Suprapubic skin (tissue), 4 donors: ENCODE data around the gene ZSCAN21. TPM values are rescaled to one million over a fixed set of nuclear protein-coding genes. Genes with fewer than 3 reads are reported as not detected.

Experiments used
- DNase-seq, 2 donors: peaks; one replicate each; pipeline ENCODE4 v3.0.0-alpha.2; 2019; ENCODE audit warnings: low spot score in 2 of 2
- H3K27ac ChIP-seq: fragments of 200-600 bp; sonication (generic); one replicate; pipeline ENCODE4 v1.5.1; 2019
- H3K27me3 ChIP-seq: fragments of 200-600 bp; sonication (generic); one replicate; pipeline ENCODE4 v1.5.1; 2019
- H3K36me3 ChIP-seq: fragments of 200-600 bp; sonication (generic); one replicate; pipeline ENCODE4 v1.5.1; 2019
- H3K4me1 ChIP-seq: fragments of 200-600 bp; sonication (generic); one replicate; pipeline ENCODE4 v1.5.1; 2019
- H3K4me3 ChIP-seq: fragments of 200-600 bp; sonication (generic); one replicate; pipeline ENCODE4 v1.5.1; 2019; ENCODE audit warnings: mild to moderate bottlenecking
- H3K9me3 ChIP-seq: fragments of 200-600 bp; sonication (generic); one replicate; pipeline ENCODE4 v1.5.1; 2019
- CTCF ChIP-seq, 2 donors: fragments of 200-600 bp in 1 of 2; fragments of 450-650 bp in 1 of 2; sonication (generic) in 1 of 2; IDR thresholded peaks; one replicate each; pipeline ENCODE4 v1.5.1; 2016 to 2019; ENCODE audit warnings: antibody characterized with exemption in 2 of 2, mild to moderate bottlenecking in 1 of 2, moderate library complexity in 1 of 2
- EP300 ChIP-seq: sonication (generic); formaldehyde crosslinking; IDR thresholded peaks from one replicate; pipeline ENCODE4 v1.6.1; 2017; ENCODE audit warnings: antibody characterized with exemption
- POLR2A ChIP-seq, 2 donors: fragments of 450-650 bp; IDR thresholded peaks; one replicate each; pipeline ENCODE4 v1.6.1; 2017; ENCODE audit warnings: antibody characterized with exemption in 2 of 2, mild to moderate bottlenecking in 2 of 2, moderate library complexity in 2 of 2
- POLR2AphosphoS5 ChIP-seq, 3 donors: sonication (generic); formaldehyde crosslinking; IDR thresholded peaks; one replicate each; pipeline ENCODE4 v1.6.1; 2017; ENCODE audit warnings: antibody characterized with exemption in 3 of 3
- WGBS: methylation state at CpG from one replicate; pipeline ENCODE4 v1.1.5; 2018; 5-methylcytosine and 5-hydroxymethylcytosine counted together
- total RNA-seq, 4 donors: library from RNA; depleted of rRNA; stranded (reverse); fragments of >200 nt; gene quantifications; one replicate each; pipeline ENCODE4 v1.1.0, GENCODE V29; 2016

ZSCAN21 gene
- total RNA-seq, 4 donors from 2014 or later = 8.9 to 18.5 (median 10.2) TPM

GRCh38 chr7:100100420-100101015 is 50.9 kb downstream of the ZSCAN21 start:
- DNase-seq = peak; percentile 96
- Histone ChIP-seq H3K27me3 (no peaks in the 10 kb centered on the region), H3K9me3 (no peaks in the 10 kb centered on the region), H3K27ac (peak overlapping the region; percentile 92), H3K4me3 (peak overlapping the region; percentile 81), H3K36me3 (peaks cover 60% of the 10 kb centered on the region), H3K4me1 (peaks cover 24% of the 10 kb centered on the region)
- under 1% methylated on average over 40 of the region's 61 CpGs for WGBS
- no peak for TF ChIP-seq EP300
- TF ChIP-seq POLR2AphosphoS5 (IDR thresholded peaks at IDR 0.05) = peak; percentile 54 to 99 (median 98)

GRCh38 chr7:100101016-100101862 is 51.7 kb downstream of the ZSCAN21 start, which contains the start of the genes AP4M1 and MCM7:
TSS of gene AP4M1 (plus strand) at chr7:100101643. CDS start at chr7:100101715, 72 bp downstream.
TSS of gene MCM7 (minus strand) at chr7:100101397. CDS start at chr7:100101294, 103 bp downstream.
- Histone ChIP-seq H3K9me3 (no peaks in the 10 kb centered on the region), H3K27ac (peak within 1 kb of the TSS; percentile 92), H3K27me3 (no peaks in the 10 kb centered on the region), H3K36me3 (peaks cover 60% of the 10 kb centered on the region), H3K4me1 (peaks cover 24% of the 10 kb centered on the region), H3K4me3 (peak within 1 kb of the TSS; percentile 81)
- WGBS = under 1% methylated on average over 39 of the region's 80 CpGs
- TF ChIP-seq EP300 (no peak), CTCF (IDR thresholded peaks at IDR 0.05) (no peak), POLR2A (IDR thresholded peaks at IDR 0.05) (no peak), POLR2AphosphoS5 (IDR thresholded peaks at IDR 0.05) (peak in 2 of 3 donors; percentile 13 to 79)
- DNase-seq = peak; percentile 100

DNA sequence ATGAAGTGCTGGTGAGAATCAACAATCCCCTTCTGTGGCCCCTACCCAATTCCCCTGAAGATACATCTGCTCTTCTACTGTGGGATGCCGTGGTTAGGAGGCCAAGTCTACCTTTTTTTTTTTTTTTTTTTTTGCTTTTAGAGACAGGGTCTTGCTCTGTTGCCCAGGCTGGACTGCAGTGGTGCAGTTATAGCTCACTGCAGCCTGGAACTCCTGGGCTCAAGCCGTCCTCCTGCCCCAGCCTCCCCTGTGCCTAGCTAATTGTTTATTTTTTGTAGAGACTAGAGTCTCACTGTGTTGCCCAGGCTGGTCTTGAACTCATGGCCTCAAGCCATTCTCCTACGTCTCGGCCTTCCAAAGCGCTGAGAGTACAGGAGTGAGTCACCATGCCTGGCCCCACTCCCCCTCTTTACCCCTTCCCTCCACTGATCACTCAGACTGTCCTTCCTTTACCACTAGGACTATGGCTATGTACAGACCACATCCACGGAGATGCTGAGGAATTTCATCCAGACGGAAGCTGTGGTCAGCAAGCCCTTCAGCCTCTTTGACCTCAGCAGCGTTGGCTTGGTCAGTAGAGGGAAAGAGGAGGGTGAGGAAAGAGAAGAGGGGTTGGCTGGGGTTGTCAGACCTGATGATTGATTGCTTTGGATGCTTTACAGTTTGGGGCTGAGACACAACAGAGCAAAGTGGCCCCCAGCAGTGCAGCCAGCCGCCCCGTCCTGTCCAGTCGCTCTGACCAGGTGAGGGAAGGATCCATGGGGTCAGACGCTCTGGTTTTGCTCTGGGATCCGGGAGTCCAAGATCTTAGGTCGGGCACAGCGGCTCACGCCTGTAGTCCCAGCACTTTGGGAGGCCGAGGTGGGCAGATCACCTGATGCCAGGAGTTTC is 53.6 kb downstream of the ZSCAN21 start:
- 86% methylated on average over 17 of the region's 17 CpGs for WGBS
- no peaks in the 10 kb centered on the region for H3K9me3 ChIP-seq
- H3K27me3 ChIP-seq = no peaks in the 10 kb centered on the region
- no peak overlapping the region for H3K27ac ChIP-seq
- peaks cover 60% of the 10 kb centered on the region for H3K36me3 ChIP-seq
- DNase-seq = no peak
- TF ChIP-seq CTCF (IDR thresholded peaks at IDR 0.05) (no peak), POLR2A (IDR thresholded peaks at IDR 0.05) (no peak), POLR2AphosphoS5 (IDR thresholded peaks at IDR 0.05) (no peak), EP300 (no peak)
- no peak overlapping the region for H3K4me3 ChIP-seq
- peaks cover 24% of the 10 kb centered on the region for H3K4me1 ChIP-seq

- no peak for TF ChIP-seq CTCF (IDR thresholded peaks at IDR 0.05)
- TF ChIP-seq EP300 = no peak
- no peak for TF ChIP-seq POLR2AphosphoS5 (IDR thresholded peaks at IDR 0.05)
- no peak for TF ChIP-seq POLR2A (IDR thresholded peaks at IDR 0.05)
- DNase-seq = no peak
- 96% methylated on average over 4 of the region's 4 CpGs for WGBS
- Histone ChIP-seq H3K36me3 (peaks cover 71% of the 10 kb centered on the region), H3K27ac (no peak overlapping the region), H3K27me3 (no peaks in the 10 kb centered on the region), H3K9me3 (no peaks in the 10 kb centered on the region), H3K4me1 (peaks cover 10% of the 10 kb centered on the region), H3K4me3 (no peak overlapping the region)
Observed at GRCh38 chr7:100105534-100105933, 56.0 kb downstream of the ZSCAN21 start.

- no peak for DNase-seq
- H3K4me1 ChIP-seq = peaks cover 10% of the 10 kb centered on the region
- no peak for TF ChIP-seq EP300
- TF ChIP-seq POLR2AphosphoS5 (IDR thresholded peaks at IDR 0.05) = no peak
- TF ChIP-seq POLR2A (IDR thresholded peaks at IDR 0.05) = no peak
- TF ChIP-seq CTCF (IDR thresholded peaks at IDR 0.05) = no peak
- no peak overlapping the region for H3K27ac ChIP-seq
- peaks cover 81% of the 10 kb centered on the region for H3K36me3 ChIP-seq
- 83% methylated on average over 15 of the region's 17 CpGs for WGBS
- H3K9me3 ChIP-seq = no peaks in the 10 kb centered on the region
- H3K4me3 ChIP-seq = no peak overlapping the region
- no peaks in the 10 kb centered on the region for H3K27me3 ChIP-seq
Observed at GRCh38 chr7:100106633-100107032, 57.1 kb downstream of the ZSCAN21 start.
